ENCODE measurements around the gene ZNF341.

Gene ZNF341

GRCh38 chr20:33757458-33757857 is 25.7 kb downstream of the ZNF341 start:
- no peak overlapping the region for H3K4me3 ChIP-seq (ENCODE audit: low read length)
- DNase-seq (ENCODE audit: low read depth) = no peak
- no peak for TF ChIP-seq CTCF (conservative IDR thresholded peaks at IDR 0.05; ENCODE audit: low read length)

GRCh38 chr20:33761698-33762250 is 30.0 kb downstream of the ZNF341 start:
- H3K4me3 ChIP-seq (ENCODE audit: low read length) = no peak overlapping the region
- DNase-seq (ENCODE audit: low read depth) = no peak
- no peak for TF ChIP-seq CTCF (conservative IDR thresholded peaks at IDR 0.05; ENCODE audit: low read length)

GRCh38 chr20:33765099-33765498 is 33.3 kb downstream of the ZNF341 start:
- DNase-seq (ENCODE audit: low read depth) = no peak
- TF ChIP-seq CTCF (conservative IDR thresholded peaks at IDR 0.05; ENCODE audit: low read length) = no peak
- H3K4me3 ChIP-seq (ENCODE audit: low read length) = no peak overlapping the region

- no peak for TF ChIP-seq CTCF (conservative IDR thresholded peaks at IDR 0.05; ENCODE audit: low read length)
- DNase-seq (ENCODE audit: low read depth) = no peak
- no peak overlapping the region for H3K4me3 ChIP-seq (ENCODE audit: low read length)
Measured at GRCh38 chr20:33765592-33765991, 33.8 kb downstream of the ZNF341 start.

- TF ChIP-seq CTCF (conservative IDR thresholded peaks at IDR 0.05; ENCODE audit: low read length) = no peak
- DNase-seq (ENCODE audit: low read depth) = no peak
- H3K4me3 ChIP-seq (ENCODE audit: low read length) = no peak overlapping the region
Measured at GRCh38 chr20:33766686-33767085, 34.9 kb downstream of the ZNF341 start.

- no peak overlapping the region for H3K4me3 ChIP-seq (ENCODE audit: low read length)
- TF ChIP-seq CTCF (conservative IDR thresholded peaks at IDR 0.05; ENCODE audit: low read length) = no peak
- no peak for DNase-seq (ENCODE audit: low read depth)
Measured at GRCh38 chr20:33767777-33768138, 36.0 kb downstream of the ZNF341 start.

GRCh38 chr20:33769043-33769442 is 37.2 kb downstream of the ZNF341 start:
- no peak overlapping the region for H3K4me3 ChIP-seq (ENCODE audit: low read length)
- TF ChIP-seq CTCF (conservative IDR thresholded peaks at IDR 0.05; ENCODE audit: low read length) = no peak
- DNase-seq (ENCODE audit: low read depth) = no peak

Measured in AG10803 (cell line).